HEK293 (cell line): ENCODE data around the gene DLG2.

Experiments
- CTCF ChIA-PET: fragments of 350-600 bp; formaldehyde crosslinking; extraction: SDS; loops from one replicate; lab custom pipeline; 2021; ENCODE audit warnings: antibody characterized with exemption; lab: Yijun Ruan, JAX
- POLR2A ChIA-PET: fragments of 300-600 bp; formaldehyde crosslinking; extraction: SDS; loops from one replicate; lab custom pipeline; 2020; ENCODE audit warnings: antibody characterized with exemption, inconsistent platforms; lab: Yijun Ruan, JAX
- H3K27ac ChIP-seq: fragments of 200-500 bp; sonication (Bioruptor generic); 2 replicates; pipeline ENCODE4 v1.5.1; 2014; ENCODE audit warnings: low read depth, low read length, control low read depth, inconsistent platforms; ENCODE audit errors: extremely low read depth
- H3K36me3 ChIP-seq, 2 experiments: fragments of 200-500 bp in 1 of 2; sonication (Bioruptor generic) in 1 of 2; 1 replicate in 1 of 2; 2 replicates in 1 of 2; pipeline ENCODE4 v1.5.1; 2014 to 2017; ENCODE audit warnings: inconsistent platforms in 2 of 2, low read length in 2 of 2; ENCODE audit not compliant: control insufficient read depth in 2 of 2, insufficient read depth in 1 of 2
- H3K4me1 ChIP-seq: fragments of 200-500 bp; sonication (Bioruptor generic); 2 replicates; pipeline ENCODE4 v1.5.1; 2014; ENCODE audit warnings: mild to moderate bottlenecking, low read length, inconsistent platforms; ENCODE audit not compliant: control insufficient read depth, insufficient read depth
- H3K4me3 ChIP-seq: 2 replicates; pipeline ENCODE4 v1.5.1; 2011; ENCODE audit warnings: low read depth, mild to moderate bottlenecking, control low read depth, low read length, moderate library complexity
- H3K9me3 ChIP-seq: fragments of 200-500 bp; sonication (Bioruptor generic); 2 replicates; pipeline ENCODE4 v1.5.1; 2014; ENCODE audit warnings: low read depth, low read length, inconsistent platforms; ENCODE audit not compliant: control insufficient read depth, insufficient read depth
- BCL11B ChIP-seq: fragments of 450-650 bp; formaldehyde crosslinking; IDR thresholded peaks from 2 replicates; pipeline ENCODE4 v1.5.1; 2016; ENCODE audit warnings: low read depth, missing biosample characterization, missing genetic modification characterization
- HOXA7 ChIP-seq: sonication (generic); formaldehyde crosslinking; IDR thresholded peaks from 2 replicates; pipeline ENCODE4 v1.8.1; 2022; ENCODE audit warnings: missing genetic modification reagents, borderline replicate concordance
- KLF7 ChIP-seq: fragments of 450-650 bp; formaldehyde crosslinking; IDR thresholded peaks from 2 replicates; pipeline ENCODE4 v1.5.1; 2016; ENCODE audit warnings: missing biosample characterization, missing genetic modification characterization, borderline replicate concordance
- MYNN ChIP-seq: fragments of 450-650 bp; formaldehyde crosslinking; IDR thresholded peaks from 2 replicates; pipeline ENCODE4 v1.5.1; 2016; ENCODE audit warnings: missing biosample characterization, missing genetic modification characterization, borderline replicate concordance
- RBAK ChIP-seq: fragments of 450-650 bp; formaldehyde crosslinking; IDR thresholded peaks from 2 replicates; pipeline ENCODE4 v1.5.1; 2016; ENCODE audit warnings: missing biosample characterization, missing genetic modification characterization
- SP7 ChIP-seq: fragments of 450-650 bp; formaldehyde crosslinking; IDR thresholded peaks from 2 replicates; pipeline ENCODE4 v1.5.1; 2016; ENCODE audit warnings: missing biosample characterization, missing genetic modification characterization
- TRIM28 ChIP-seq: IDR thresholded peaks from 2 replicates; pipeline ENCODE4 v1.6.1; 2011; ENCODE audit warnings: low read length, control low read depth, borderline replicate concordance
- YY1 ChIP-seq: fragments of 450-650 bp; formaldehyde crosslinking; IDR thresholded peaks from 2 replicates; pipeline ENCODE4 v1.5.1; 2018; ENCODE audit warnings: missing biosample characterization, missing genetic modification characterization
- YY2 ChIP-seq: fragments of 450-650 bp; formaldehyde crosslinking; IDR thresholded peaks from 2 replicates; pipeline ENCODE4 v1.5.1; 2016; ENCODE audit warnings: missing biosample characterization, missing genetic modification characterization
- ZNF121 ChIP-seq: fragments of 450-650 bp; formaldehyde crosslinking; IDR thresholded peaks from 2 replicates; pipeline ENCODE4 v1.5.1; 2016; ENCODE audit warnings: missing biosample characterization, missing genetic modification characterization
- ZNF138 ChIP-seq: fragments of 450-650 bp; formaldehyde crosslinking; IDR thresholded peaks from 2 replicates; pipeline ENCODE4 v1.5.1; 2016; ENCODE audit warnings: missing biosample characterization, missing genetic modification characterization, borderline replicate concordance
- ZNF169 ChIP-seq: fragments of 450-650 bp; formaldehyde crosslinking; IDR thresholded peaks from 2 replicates; pipeline ENCODE4 v1.5.1; 2016; ENCODE audit warnings: missing biosample characterization, missing genetic modification characterization
- ZNF211 ChIP-seq: fragments of 450-650 bp; formaldehyde crosslinking; IDR thresholded peaks from 2 replicates; pipeline ENCODE4 v1.5.1; 2016; ENCODE audit warnings: low read depth, missing biosample characterization, missing genetic modification characterization
- ZNF223 ChIP-seq: fragments of 450-650 bp; formaldehyde crosslinking; IDR thresholded peaks from 2 replicates; pipeline ENCODE4 v1.5.1; 2016; ENCODE audit warnings: missing biosample characterization, missing genetic modification characterization
- ZNF266 ChIP-seq: fragments of 450-650 bp; formaldehyde crosslinking; IDR thresholded peaks from 2 replicates; pipeline ENCODE4 v1.5.1; 2016; ENCODE audit warnings: missing biosample characterization, missing genetic modification characterization, low read depth
- ZNF311 ChIP-seq: fragments of 450-650 bp; formaldehyde crosslinking; IDR thresholded peaks from 2 replicates; pipeline ENCODE4 v1.5.1; 2017; ENCODE audit warnings: missing biosample characterization, missing genetic modification characterization, borderline replicate concordance
- ZNF324 ChIP-seq: fragments of 450-650 bp; formaldehyde crosslinking; IDR thresholded peaks from 2 replicates; pipeline ENCODE4 v1.5.1; 2016; ENCODE audit warnings: missing biosample characterization, missing genetic modification characterization
- ZNF416 ChIP-seq: fragments of 450-650 bp; formaldehyde crosslinking; IDR thresholded peaks from 2 replicates; pipeline ENCODE4 v1.5.1; 2016; ENCODE audit warnings: missing biosample characterization, missing genetic modification characterization
- ZNF610 ChIP-seq: fragments of 450-650 bp; formaldehyde crosslinking; IDR thresholded peaks from 2 replicates; pipeline ENCODE4 v1.5.1; 2016; ENCODE audit warnings: missing biosample characterization, missing genetic modification characterization, borderline replicate concordance
- ZNF670 ChIP-seq: fragments of 450-650 bp; formaldehyde crosslinking; IDR thresholded peaks from 2 replicates; pipeline ENCODE4 v1.5.1; 2016; ENCODE audit warnings: missing biosample characterization, missing genetic modification characterization, low read depth
- ZNF677 ChIP-seq: fragments of 450-650 bp; IDR thresholded peaks from 2 replicates; pipeline ENCODE4 v1.5.0; 2018; ENCODE audit warnings: missing biosample characterization, mild to moderate bottlenecking, missing genetic modification characterization, moderate library complexity
- ZNF791 ChIP-seq: fragments of 450-650 bp; formaldehyde crosslinking; IDR thresholded peaks from 2 replicates; pipeline ENCODE4 v1.5.1; 2016; ENCODE audit warnings: missing biosample characterization, missing genetic modification characterization
- ZSCAN16 ChIP-seq: fragments of 450-650 bp; formaldehyde crosslinking; IDR thresholded peaks from 2 replicates; pipeline ENCODE4 v1.5.1; 2016; ENCODE audit warnings: missing biosample characterization, missing genetic modification characterization
- TF ChIP-seq, protein P1 (sequence below): fragments of 450-650 bp; formaldehyde crosslinking; IDR thresholded peaks from 2 replicates; pipeline ENCODE4 v1.5.1; 2016; ENCODE audit warnings: missing biosample characterization, missing genetic modification characterization, low read depth
- TF ChIP-seq, protein P2 (sequence below): fragments of 450-650 bp; formaldehyde crosslinking; IDR thresholded peaks from 2 replicates; pipeline ENCODE4 v1.5.1; 2016; ENCODE audit warnings: missing biosample characterization, missing genetic modification characterization
- TF ChIP-seq, protein P3 (sequence below): fragments of 450-650 bp; formaldehyde crosslinking; IDR thresholded peaks from 2 replicates; pipeline ENCODE4 v1.5.1; 2016; ENCODE audit warnings: missing biosample characterization, missing genetic modification characterization

DLG2 gene

DNA sequence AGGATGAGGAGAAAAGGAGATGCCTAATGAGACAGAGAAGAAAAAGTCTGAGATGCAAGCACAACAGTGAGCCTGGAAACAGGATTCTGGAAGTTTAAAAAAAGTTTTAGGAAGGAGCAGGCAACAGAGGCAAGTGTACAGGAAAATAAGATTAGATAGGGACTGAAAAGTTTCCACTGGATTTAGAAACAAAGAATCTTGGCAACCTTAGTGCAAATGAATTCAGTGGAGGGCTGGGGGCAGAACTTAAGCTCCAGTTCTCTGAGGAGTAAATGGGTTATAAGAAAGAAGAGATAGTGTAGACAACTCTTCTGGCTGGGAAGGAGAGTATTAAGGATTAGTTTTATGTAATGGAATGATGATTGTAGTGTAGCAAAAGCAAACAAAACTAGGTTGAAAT lies 1712.1 kb downstream of the DLG2 start:
- Histone ChIP-seq H3K27ac (no peak overlapping the region), H3K4me1 (no peaks in the 10 kb centered on the region), H3K4me3 (no peak overlapping the region), H3K9me3 (no peaks in the 10 kb centered on the region), H3K36me3 (no peaks in the 10 kb centered on the region)
- POLR2A ChIA-PET = no interaction called here
- CTCF ChIA-PET = no interaction called here
- TF ChIP-seq KLF7 = no peak
- no peak for TF ChIP-seq HOXA7
- TF ChIP-seq YY1 (tag by site-specific recombination) = no peak
- no peak for TF ChIP-seq ZNF223 (tag by site-specific recombination)
- TF ChIP-seq ZNF324 (tag by site-specific recombination) = no peak
- no peak for TF ChIP-seq BCL11B
- TF ChIP-seq ZNF791 (tag by site-specific recombination) = no peak
- TF ChIP-seq ZNF416 (tag by site-specific recombination) = no peak

DNA sequence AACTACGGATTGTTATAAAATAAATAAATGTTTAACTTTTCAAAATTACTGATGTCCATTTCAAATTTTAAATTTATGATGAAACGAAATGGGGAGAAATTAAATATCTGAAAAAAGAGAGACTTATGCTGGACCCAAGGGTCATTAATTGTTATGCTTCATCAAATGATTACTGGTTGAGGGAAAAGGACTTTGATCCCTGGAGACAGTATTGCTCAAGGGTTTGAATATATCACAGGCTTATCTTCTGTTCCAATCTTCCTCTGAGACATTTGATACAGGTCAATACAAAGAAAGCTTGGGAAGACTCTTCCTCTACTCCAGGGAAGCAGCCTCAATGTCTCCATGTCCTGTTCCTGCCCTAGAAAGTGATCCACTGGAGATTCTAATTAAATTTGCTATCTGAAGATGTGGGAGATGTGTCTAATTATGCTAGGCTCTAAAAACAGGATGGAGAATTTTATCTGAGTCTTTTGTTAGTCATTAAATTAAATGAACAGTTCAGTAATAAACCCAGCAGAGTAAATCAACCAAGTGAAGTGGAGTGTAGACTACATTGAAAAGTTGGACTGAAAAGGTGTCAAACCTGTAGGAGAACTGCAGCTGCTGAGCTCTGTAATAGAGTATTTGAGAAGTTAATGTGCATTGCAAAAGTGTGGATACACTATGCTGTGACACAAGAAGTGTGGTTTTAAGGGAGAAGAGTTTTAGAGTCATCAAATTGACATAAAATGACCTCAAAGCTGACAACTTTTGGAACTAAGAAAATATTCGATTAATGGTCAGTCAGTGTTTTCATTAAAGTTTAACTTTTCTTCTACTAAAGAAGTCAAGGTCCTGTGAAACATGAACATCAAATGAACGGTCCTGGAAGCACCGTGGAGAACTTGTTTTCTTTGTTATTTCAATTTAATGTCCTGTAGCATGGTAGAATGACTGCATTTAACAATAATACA lies 1717.3 kb downstream of the DLG2 start:
- Histone ChIP-seq H3K36me3 (no peaks in the 10 kb centered on the region), H3K4me1 (no peaks in the 10 kb centered on the region), H3K27ac (no peak overlapping the region), H3K9me3 (no peaks in the 10 kb centered on the region), H3K4me3 (no peak overlapping the region)
- CTCF ChIA-PET = no interaction called here
- TF ChIP-seq RBAK (tag by site-specific recombination) (no peak), ZNF670 (no peak), TRIM28 (no peak), ZNF211 (tag by site-specific recombination) (no peak), ZNF311 (tag by site-specific recombination) (no peak), ZNF610 (tag by site-specific recombination) (no peak), ZNF266 (no peak), ZNF169 (tag by site-specific recombination) (no peak)
- TF ChIP-seq, protein P1, sequence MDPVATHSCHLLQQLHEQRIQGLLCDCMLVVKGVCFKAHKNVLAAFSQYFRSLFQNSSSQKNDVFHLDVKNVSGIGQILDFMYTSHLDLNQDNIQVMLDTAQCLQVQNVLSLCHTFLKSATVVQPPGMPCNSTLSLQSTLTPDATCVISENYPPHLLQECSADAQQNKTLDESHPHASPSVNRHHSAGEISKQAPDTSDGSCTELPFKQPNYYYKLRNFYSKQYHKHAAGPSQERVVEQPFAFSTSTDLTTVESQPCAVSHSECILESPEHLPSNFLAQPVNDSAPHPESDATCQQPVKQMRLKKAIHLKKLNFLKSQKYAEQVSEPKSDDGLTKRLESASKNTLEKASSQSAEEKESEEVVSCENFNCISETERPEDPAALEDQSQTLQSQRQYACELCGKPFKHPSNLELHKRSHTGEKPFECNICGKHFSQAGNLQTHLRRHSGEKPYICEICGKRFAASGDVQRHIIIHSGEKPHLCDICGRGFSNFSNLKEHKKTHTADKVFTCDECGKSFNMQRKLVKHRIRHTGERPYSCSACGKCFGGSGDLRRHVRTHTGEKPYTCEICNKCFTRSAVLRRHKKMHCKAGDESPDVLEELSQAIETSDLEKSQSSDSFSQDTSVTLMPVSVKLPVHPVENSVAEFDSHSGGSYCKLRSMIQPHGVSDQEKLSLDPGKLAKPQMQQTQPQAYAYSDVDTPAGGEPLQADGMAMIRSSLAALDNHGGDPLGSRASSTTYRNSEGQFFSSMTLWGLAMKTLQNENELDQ (tag by site-specific recombination) = no peak
- POLR2A ChIA-PET = no interaction called here

DNA sequence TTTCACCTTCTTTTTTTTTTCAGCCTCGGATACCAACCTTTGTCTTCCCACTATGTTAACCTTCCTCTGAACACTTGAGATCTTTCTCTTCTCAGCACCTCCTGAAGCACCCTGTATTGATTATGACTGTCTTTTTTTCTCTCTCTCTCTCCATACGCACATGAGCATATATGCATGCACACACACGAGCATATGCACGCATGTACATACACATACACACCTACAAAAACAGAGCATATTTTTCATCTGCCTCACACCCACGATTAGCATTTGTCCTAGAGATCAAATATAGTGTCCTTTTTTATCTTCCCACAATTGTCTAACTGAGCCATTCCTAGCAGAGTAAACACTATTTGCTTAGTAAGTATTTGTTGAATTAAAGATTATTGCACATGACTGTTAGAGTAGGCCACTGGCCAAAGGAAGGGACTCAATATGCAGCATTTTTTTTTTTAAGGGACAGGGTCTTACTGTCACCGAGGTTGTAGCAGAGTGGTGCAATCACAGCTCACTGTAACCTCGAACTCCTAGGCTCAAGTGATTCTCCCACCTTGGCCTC lies 1718.8 kb downstream of the DLG2 start:
- H3K9me3 ChIP-seq = no peaks in the 10 kb centered on the region
- no peak overlapping the region for H3K27ac ChIP-seq
- H3K4me3 ChIP-seq = no peak overlapping the region
- no peaks in the 10 kb centered on the region for H3K36me3 ChIP-seq
- CTCF ChIA-PET = no interaction called here
- no peaks in the 10 kb centered on the region for H3K4me1 ChIP-seq
- POLR2A ChIA-PET = no interaction called here
- TF ChIP-seq KLF7 (no peak), YY2 (tag by site-specific recombination) (no peak), ZNF138 (tag by site-specific recombination) (no peak), ZSCAN16 (tag by site-specific recombination) (no peak), ZNF677 (tag by site-specific recombination) (no peak), SP7 (no peak), MYNN (tag by site-specific recombination) (no peak), ZNF121 (tag by site-specific recombination) (no peak)
- TF ChIP-seq, protein P2, sequence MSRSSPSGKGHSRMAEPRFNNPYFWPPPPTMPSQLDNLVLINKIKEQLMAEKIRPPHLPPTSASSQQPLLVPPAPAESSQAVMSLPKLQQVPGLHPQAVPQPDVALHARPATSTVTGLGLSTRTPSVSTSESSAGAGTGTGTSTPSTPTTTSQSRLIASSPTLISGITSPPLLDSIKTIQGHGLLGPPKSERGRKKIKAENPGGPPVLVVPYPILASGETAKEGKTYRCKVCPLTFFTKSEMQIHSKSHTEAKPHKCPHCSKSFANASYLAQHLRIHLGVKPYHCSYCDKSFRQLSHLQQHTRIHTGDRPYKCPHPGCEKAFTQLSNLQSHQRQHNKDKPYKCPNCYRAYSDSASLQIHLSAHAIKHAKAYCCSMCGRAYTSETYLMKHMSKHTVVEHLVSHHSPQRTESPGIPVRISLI = no peak
- TF ChIP-seq, protein P3, sequence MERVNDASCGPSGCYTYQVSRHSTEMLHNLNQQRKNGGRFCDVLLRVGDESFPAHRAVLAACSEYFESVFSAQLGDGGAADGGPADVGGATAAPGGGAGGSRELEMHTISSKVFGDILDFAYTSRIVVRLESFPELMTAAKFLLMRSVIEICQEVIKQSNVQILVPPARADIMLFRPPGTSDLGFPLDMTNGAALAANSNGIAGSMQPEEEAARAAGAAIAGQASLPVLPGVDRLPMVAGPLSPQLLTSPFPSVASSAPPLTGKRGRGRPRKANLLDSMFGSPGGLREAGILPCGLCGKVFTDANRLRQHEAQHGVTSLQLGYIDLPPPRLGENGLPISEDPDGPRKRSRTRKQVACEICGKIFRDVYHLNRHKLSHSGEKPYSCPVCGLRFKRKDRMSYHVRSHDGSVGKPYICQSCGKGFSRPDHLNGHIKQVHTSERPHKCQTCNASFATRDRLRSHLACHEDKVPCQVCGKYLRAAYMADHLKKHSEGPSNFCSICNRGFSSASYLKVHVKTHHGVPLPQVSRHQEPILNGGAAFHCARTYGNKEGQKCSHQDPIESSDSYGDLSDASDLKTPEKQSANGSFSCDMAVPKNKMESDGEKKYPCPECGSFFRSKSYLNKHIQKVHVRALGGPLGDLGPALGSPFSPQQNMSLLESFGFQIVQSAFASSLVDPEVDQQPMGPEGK (tag by site-specific recombination) = no peak
